ENCODE measurements around the gene PPP3CB.
A peak's percentile ranks its signal among the peaks of the same experiment; 100 is the strongest.

PPP3CB gene

DNA sequence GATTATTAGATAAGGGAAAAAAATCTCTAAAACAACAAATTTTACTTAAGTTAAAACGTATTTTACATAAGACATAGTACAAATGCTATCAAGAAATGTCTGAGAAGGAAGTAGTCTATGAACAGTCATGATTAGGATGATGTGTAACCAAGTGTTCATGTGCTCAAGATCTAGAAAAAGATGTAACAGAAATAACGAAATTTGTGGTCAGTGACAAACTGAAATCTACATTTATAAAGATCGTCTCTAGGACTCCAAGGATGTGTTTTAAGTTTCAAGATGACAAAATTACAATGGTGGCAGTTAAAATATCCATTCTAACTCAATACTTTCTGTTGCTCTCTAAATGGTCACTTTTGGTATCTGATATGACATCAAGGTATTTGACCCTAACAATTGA lies 17.2 kb downstream of the PPP3CB start:
- no peak for DNase-seq

DNA sequence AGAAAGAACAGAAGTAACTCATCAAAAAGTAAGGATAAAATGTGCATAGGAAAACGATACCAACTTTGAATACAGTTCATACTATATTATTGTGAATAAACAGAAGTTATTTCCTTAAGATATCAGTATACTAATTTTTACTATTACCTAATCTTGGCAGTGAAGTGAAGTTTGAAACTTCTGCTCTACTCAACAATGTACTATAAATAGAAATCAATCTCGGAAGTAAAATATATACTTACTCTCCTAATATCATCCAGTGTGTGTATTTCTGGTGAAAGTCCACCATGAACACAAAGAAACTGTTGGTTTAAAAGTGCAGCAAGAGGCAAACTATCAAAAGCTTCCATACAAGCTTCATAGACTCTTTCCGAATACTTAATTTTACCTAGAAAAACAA lies 24.6 kb downstream of the PPP3CB start:
- DNase-seq: no peak

DNA sequence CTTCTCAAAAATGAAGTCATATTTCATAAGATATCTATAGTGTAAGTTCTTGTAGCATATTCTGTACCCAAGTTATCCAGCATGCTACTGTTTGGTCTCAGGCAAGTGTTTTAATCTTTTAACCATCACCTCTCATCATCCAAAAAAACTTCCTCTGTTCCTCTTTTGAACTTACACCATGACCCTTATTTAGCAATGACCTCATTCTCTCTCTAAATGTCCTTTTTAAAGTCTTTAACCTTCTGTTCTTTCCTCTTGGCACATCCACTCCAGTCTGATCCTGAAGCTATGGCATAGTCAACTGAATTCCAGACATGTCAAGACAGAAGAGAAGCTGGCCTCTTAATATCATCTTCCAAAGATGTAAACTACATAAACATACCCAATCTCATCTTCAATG lies 26.2 kb downstream of the PPP3CB start:
- DNase-seq: no peak

DNA sequence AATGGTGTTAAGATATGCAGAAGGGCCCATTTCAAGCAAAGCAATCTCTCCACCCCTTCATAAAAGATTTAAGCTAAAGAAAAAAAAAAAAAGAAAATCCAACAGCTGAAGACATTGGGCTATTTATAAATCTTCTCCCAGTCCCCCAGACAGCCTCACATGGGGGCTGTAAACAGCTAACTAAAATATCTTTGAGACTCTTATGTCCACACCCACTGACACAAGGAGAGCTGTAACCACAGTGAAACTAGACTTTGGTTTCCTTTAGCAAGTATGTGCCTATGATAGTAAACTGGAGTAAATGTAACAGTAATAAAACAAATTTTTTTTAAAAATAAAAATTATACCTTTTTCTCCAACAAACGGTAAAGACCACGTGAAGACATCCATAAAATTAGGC lies 28.6 kb downstream of the PPP3CB start:
- no peak for DNase-seq

DNA sequence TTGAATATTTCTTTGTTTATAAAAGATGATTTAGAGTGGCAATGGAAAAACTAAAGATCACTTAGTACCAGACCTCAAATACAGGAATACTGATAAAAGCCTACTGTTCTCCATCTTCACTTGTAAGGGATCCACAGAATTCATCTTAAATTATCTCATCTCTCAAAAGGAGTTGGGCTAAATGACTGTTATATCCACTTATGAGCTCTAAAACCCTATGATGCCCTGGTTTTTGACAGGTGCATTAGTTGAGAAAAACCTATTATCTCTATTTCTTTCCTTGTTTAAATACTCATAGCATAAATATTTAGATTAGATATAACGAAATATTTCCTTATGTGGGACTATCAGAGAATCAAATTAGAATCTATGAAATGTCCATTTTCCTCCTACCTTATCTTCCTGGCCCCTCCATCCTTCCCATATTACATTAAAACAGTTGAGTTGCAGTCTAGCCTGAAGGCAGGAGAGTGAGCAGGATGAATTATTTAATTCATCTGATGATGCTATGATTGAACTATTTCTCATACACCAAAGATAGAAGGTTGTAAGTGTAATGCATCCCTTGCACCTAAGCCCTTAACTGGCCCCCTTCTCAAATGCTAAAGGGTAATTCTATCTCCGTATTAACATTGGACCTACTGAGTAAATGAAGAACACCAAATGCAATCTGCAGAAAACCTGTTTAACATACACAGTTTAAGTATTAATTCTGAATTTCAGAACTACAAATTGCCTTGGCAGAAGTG lies 29.7 kb downstream of the PPP3CB start:
- no peak for DNase-seq

DNA sequence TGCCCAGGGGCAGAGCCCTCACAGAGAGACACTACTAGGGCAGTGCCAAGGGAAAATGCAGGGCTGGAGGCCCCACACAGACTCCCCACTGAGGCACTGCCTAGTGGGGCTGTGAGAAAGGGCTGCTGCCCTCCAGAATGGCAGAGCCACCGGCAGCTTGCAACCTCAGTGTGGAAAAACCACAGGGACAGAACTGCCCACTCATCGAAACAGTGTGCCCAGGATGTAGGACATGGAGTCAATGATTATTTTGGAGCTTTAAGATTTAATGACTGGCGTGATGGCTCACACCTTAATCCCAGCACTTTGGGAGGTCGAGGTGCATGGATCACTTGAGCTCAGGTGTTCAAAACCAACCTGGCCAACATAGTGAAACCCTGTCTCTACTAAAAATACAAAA lies 34.9 kb downstream of the PPP3CB start:
- no peak for DNase-seq

DNA sequence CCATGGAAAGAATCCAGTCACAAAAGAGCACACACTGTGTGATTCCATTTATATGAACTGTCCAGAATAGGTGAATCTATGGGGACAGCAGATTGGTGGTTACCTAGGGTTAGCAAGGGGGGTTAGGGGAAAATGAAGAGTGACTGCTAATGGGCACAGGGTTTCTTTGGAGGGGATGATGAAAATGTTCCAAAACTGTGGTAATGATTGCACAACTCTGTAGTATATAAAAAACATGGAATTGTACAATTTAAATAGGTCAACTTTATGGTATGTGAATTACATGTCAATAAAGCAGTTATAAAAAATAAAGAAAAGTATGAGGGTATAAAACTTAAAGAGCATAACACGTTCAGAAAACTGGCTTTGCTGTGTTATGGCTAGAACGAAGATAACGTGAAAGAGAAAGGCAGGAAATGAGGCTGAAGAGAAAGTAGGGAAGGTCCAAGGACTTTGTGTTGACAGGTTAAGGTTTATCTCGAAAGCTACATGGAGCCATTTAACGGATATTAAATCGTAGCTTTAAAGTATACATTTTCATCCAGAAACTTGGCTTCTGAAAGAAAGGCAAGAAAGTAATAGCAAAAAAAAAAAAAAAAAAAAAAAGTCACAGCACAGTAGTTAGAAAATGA lies 36.0 kb downstream of the PPP3CB start:
- DNase-seq: no peak

DNA sequence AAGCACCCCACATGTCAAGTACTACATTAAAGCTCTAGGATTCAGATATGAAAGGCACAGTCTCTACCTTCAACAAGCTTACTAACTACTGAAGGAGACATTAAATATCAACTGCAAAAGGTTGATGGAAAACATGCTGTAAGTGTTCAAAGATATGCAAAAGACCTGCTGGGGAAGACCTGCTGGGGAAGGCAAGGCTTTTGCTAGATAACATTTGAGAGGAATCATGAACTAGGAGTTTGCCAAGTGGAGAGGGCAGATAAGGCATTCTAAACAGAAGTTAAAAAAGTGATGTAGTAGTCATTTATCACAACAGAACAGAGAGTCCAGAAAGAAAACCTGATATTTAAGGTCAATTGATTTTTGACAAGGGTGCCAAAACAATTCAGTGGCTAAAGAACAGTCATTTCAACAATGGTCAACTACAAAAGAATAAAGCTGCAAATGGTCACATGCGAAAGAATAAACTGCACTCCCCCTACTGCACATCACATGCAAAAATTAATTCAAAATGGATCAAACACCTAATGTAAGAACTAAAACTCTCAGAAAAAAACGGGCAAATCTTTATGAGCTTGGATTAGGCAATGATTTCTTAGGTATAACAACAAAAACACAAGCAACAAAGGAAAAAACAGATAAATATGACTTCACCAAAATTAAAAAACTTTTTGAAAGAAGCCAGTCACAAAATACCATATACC lies 39.5 kb downstream of the PPP3CB start:
- DNase-seq: no peak

DNA sequence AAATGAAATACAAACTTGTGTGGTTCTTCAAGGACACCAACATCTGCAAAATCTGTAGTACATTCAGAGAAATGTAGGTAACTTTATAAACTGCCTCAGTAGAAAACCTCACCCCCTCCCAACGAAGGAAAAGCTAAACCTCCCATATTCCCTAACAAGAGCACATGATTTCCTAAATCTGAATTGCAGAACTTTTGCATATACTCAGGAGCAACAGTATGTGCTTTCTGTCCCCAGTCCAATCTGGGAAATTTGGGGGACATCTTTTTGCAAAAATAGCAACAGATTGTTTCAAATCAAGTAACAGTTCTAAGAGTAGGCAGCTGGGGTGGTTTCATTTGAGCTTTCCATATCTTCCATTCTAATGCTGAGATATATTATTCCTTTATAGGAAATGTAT lies 46.7 kb downstream of the PPP3CB start:
- no peak for DNase-seq

DNA sequence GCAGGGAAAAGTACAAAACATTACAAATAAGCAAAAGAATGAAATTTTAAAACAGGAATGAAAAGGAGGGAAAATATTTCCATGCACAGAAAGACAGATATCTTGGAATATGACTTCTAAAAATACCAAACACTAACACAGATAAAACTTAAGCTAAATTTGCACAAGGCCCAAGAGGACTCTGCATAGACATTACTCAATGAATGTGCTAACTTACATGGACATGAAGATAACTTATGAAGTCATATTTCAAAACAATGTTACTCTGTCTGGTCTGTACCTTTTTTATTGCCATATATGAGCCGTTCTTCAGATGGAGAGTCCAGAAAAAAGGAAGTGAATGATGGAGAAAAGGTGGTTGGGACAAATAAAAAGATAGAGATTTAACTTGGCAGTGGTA lies 47.4 kb downstream of the PPP3CB start:
- no peak for DNase-seq

DNA sequence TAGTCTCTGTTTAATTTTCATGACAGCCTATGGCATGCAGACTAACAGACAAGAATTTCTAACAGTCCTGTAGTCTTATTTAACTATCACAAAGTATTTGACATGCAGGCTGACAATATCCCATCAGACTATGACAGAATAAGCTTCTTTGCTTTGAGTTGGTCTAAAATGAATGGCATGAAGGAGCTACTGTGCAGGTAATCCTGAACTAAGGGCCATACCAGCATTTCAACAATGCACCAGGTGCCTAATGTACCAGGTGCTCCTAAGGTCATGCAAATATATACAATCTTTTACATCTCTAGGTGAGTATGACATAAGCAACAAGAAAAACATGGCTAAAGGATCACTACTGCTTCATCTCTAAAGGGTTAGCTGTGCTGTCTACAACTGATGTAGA lies 48.9 kb downstream of the PPP3CB start:
- no peak for DNase-seq

DNA sequence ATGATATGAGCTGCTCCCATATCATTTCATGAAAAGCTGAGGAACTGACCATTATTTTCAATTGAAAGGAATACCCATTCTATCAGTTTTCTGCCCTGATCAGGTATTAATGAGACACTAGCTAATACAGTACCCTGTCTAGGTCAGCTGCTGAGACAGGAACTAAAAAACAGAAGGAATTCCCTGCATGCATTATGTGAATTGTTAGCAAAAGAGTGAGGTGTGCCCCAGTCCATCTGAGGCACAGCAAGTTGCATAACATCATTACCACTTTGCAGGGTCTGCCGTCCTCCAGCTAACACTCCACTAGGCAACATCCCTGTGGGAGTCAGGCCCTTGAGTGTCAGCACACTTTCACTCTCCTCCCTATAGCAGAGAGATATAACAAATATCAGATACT lies 51.4 kb downstream of the PPP3CB start:
- no peak for DNase-seq

DNA sequence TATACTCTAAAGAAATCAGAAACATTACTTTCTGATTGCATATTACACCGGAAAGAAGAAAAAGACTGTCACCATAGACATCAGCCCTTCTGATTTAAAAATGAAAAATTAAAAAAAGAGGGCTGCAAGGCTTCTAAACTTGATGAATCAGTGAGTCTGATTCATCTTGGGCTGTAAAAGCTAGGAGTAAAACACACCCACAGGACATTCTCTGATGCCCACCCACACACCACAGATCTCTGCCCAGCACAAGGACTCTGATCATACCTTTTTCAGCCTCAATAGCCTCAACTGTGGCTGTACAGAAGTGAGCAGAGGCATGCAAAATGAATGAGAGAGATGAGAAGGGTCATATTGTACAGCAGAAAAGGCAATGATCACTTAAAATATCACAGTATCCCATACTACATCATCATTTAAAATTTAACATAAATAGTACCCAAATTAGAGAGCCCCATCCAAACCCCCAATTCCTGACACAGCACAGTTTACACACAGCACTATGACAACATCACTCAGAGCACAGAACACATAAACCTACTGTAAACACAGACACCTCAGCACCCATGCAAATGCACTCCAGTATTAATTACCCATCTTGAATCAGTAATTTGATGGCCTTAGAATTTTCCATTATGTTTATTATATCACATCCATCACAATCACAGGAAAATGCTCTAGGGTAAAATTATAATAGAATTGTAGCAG lies 56.1 kb downstream of the PPP3CB start:
- no peak for DNase-seq

DNA sequence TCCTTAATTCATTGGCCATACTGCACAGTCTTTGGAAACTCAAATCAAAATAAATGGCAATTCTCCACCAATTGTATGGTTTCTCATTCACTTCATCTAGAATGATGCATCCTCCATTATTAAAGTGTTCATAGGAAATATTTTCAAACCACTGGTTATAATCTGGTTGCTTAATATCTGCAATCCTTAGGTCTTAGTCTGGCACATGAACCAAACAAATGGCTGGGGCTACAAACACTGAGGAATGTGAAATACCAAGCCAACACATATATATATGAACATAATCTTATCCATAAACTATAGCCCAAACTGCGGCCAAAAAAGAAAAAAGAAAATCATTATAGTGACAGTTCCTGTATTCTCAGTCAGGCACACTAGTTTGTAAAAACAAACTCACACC lies 56.8 kb downstream of the PPP3CB start:
- DNase-seq: no peak

DNA sequence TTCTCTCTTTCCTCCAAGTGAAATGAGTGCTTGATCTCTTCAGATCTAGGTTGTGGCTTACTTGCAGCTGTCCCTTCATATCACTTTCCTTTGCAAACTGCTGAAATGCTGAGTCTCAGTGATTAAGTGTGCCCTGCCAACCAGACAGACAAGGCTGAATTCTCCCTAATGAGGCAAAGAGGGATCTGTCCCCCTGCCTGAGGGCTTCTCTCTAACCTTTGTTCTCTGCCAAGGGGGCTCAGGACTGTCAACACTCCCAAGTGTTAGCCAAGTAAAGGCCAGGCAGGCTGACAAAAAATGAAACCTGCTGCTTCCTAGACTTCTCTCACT lies 62.3 kb downstream of the PPP3CB start, which contains the start of gene MSS51:
MSS51 (minus strand) TSS at position 24 of the 330 bp plus-strand sequence. CDS start 5,277 bp downstream, outside the sequence.
- DNase-seq: no peak

DNA sequence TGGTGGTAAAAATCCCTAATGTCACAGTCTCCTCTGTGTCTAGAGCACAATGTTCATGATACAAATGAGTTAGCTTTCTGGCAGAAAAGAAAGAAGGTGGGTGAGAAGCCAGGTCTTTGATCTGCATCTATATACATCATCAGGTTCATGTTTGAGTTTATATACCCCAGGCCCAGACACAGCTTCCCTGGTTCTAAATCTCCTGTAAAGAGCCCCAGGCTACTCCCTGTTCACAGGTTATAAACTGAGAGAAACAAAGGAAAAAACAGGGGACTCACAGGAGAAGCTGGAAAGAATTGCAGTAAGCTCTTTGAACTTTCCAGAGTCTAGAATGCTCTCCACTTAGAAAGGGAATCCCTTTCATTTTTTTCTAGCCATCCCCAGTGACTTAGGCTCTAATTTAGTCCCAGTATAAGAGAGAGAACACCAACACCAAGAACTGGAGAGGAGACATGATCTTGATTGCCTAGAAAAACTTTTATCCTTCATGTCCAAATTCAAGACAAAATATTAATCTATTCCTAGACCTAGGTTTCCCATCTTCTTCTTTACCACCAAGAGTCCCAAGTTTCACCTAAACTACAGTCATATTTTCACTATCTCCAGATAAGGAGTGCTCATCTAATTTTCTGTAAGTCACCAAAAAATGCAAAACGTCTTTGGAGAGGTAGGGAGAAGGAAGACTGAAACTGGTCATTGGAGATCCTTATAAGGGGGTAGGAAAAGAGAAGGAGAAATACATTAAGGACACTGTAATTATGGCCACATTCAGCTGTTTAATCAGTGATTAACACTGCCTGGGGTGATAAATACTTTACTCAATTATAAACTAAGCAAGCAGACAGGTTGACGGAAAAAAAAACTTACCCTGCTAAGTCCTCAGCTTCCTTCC lies 62.9 kb downstream of the PPP3CB start:
- DNase-seq: no peak

DNA sequence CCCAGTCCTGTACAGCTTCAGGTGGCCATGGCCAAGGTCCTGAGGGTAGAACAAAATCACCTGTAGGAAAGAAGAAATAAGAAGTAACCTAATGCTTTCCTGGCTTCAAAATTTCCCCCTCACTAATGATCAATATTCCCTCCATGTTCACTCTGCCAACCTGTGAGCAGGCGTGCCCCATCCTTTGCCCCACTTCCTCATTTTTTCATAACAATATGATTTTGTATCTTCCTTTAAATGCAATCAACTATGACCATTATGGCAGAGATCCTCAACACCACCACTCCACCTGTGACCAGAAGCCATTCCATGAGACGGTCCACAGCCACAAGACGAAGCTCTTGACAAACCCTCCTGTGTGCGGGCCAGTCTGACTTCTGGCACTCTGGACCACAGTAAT lies 69.5 kb downstream of the PPP3CB start:
- DNase-seq: no peak

DNA sequence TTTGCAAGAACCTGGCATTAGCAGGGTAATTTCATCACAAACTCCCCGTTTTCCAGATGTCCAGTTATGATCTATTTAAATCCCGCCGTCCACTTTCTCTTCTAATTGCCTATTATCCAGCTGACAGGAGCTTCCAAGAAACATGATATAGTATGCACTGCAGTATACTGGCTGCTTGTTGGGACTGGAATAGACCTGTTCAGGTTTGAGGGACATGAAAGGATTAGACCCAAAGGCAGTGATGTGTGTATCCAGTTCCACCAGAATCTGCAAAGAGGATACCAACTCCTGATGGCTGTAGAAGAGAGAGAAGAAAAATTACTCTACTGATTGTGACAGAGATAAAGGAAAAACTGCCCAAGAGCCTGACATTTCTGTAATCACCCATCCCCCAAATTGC lies 71.3 kb downstream of the PPP3CB start:
- no peak for DNase-seq

DNA sequence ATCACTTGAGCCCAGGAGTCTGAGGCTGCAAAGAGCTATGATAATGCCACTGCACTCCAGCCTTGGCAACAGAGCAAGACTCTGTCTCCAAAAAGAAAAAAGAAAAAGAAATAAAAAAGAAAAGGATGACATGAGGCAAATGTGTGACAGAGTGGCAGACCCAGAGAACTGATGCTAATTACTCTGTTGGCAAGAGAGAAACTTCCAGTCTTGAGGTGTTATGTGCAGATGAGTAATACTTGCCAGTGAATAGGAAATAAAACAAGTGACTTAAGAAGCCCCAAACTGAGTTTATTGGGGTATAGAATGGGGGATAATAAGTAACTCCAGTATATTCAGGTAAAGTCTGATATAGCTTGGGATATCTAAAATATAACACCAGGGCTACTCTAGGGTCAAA lies 72.5 kb downstream of the PPP3CB start:
- DNase-seq: no peak

DNA sequence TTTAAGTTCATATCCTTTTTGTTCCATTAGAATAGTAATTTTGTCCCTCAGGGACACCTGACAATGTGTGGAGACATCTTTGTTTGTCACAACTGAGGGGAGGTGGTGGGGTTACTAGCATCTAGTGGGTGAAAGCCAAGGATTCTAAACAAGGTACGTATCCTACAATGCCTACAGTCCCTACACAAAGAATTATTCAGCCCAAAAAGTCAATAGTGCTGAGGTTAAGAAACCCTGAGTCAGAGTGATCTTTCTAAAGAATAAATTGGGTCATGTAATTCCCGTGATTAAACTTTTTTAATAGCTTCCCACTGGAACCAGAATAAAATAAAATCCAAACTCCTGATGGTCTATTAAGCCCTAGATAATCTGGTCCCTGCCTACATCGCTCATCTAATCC lies 79.3 kb downstream of the PPP3CB start:
- no peak for DNase-seq

DNA sequence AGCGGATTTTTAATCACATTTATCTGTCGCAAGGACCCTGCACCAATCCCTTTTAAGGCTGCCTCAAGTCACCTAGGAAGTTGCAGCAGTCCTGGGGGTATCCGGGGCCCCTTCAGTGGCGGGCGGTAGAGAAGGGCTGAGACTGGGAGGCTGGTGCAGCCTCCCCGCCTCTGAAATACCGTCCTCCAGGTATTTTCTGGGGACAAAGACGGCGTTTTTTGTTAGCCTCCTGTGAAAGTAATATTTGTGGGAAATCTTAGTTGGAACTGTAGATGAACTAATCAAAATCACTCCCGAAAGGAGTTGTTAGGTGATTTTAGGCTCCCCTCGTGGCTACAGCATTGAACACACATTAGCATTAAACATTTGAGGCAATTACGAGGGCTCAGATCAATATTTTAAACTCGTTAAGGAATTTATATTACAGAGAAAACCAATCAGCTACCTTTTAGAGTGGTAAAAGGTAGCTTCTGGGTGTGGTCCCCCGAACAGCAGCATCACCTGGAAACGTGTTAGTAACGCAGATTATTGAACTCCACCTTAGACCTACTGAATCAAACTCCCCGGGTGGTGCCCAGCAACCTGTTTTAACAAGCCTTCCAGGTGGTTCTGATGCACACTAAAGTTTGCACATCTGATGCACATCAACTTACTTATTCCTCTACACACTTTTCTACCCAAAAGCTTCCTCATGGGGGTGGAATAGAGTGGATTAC lies 81.4 kb downstream of the PPP3CB start:
- peak in 1 of 2 donors; percentile 14 for DNase-seq
